Caco-2 (cell line): ENCODE measurements around the gene PHLPP1. TPM values are rescaled to one million over a fixed set of nuclear protein-coding genes. Genes with fewer than 3 reads are reported as not detected.
A peak's percentile ranks its signal among the peaks of the same experiment; 100 is the strongest.

ENCODE experiments used
- BruUV-seq: library from RNA; stranded (reverse); fragments of 400-500 nt; replicated peaks from 2 replicates; lab custom pipeline; 2021; lab: Mats Ljungman, UMichigan
- CTCF ChIA-PET: fragments of 300-600 bp; sonication (Branson Sonifier 250); formaldehyde crosslinking; loops from one replicate; lab custom pipeline; 2022; ENCODE audit warnings: antibody characterized with exemption; lab: Charles Lee
- POLR2A ChIA-PET: fragments of 300-600 bp; sonication (Branson Sonifier 250); formaldehyde crosslinking; loops from one replicate; lab custom pipeline; 2022; ENCODE audit warnings: antibody characterized with exemption; lab: Charles Lee
- DNase-seq, 2 experiments: peaks; one replicate each; pipeline versions ENCODE4 v3.0.0 to v3.0.0-alpha.2; 2020 to 2022
- H3K27me3 ChIP-seq: replicated peaks from 2 replicates; pipeline ENCODE4 v1.6.0; 2011; ENCODE audit warnings: low read length; ENCODE audit not compliant: control insufficient read depth, insufficient read depth
- H3K36me3 ChIP-seq: 2 replicates; pipeline ENCODE4 v1.5.1; 2011; ENCODE audit warnings: low read length; ENCODE audit not compliant: control insufficient read depth, insufficient read depth
- H3K4me1 ChIP-seq: fragments of 250-450 bp; sonication (Bioruptor Pico); 2 replicates; pipeline ENCODE4 v1.5.1; 2020; ENCODE audit warnings: mild to moderate bottlenecking
- H3K4me3 ChIP-seq: 2 replicates; pipeline ENCODE4 v1.5.1; 2011; ENCODE audit warnings: low read depth, mild to moderate bottlenecking, control low read depth, low read length
- H3K9me3 ChIP-seq: fragments of 250-450 bp; sonication (Bioruptor Pico); 2 replicates; pipeline ENCODE4 v1.5.1; 2020; ENCODE audit warnings: mild to moderate bottlenecking, moderate library complexity
- H3K27ac Mint-ChIP-seq: one replicate; pipeline ENCODE4 v1.8.0; 2022; ENCODE audit warnings: mixed read lengths; ENCODE audit not compliant: unreplicated experiment
- H3K27me3 Mint-ChIP-seq: one replicate; pipeline ENCODE4 v1.8.0; 2022; ENCODE audit warnings: mixed read lengths; ENCODE audit not compliant: insufficient read depth, unreplicated experiment
- H3K36me3 Mint-ChIP-seq: one replicate; pipeline ENCODE4 v1.8.0; 2022; ENCODE audit warnings: mild to moderate bottlenecking, mixed read lengths; ENCODE audit not compliant: insufficient read depth, unreplicated experiment
- H3K4me1 Mint-ChIP-seq: one replicate; pipeline ENCODE4 v1.8.0; 2022; ENCODE audit warnings: low read depth, mixed read lengths; ENCODE audit not compliant: unreplicated experiment
- H3K4me3 Mint-ChIP-seq: one replicate; pipeline ENCODE4 v1.8.0; 2022; ENCODE audit warnings: mild to moderate bottlenecking, moderate library complexity, mixed read lengths; ENCODE audit not compliant: unreplicated experiment
- H3K9me3 Mint-ChIP-seq: one replicate; pipeline ENCODE4 v1.8.0; 2022; ENCODE audit warnings: mixed read lengths; ENCODE audit not compliant: unreplicated experiment
- intact Hi-C: fragments of 100-400 bp; cut with micrococcal nuclease; formaldehyde crosslinking; loops from one replicate; pipeline ENCODE4 v1.10.0; 2022; ENCODE audit not compliant: unreplicated experiment
- total RNA-seq: library from RNA; stranded (reverse); gene quantifications from 2 replicates; pipeline ENCODE4 v1.2.3, GENCODE V29; 2022
- TF ChIP-seq, protein P1 (sequence below), 2 experiments: fragments of 200-600 bp in 1 of 2; IDR thresholded peaks; 1 replicate in 1 of 2; 2 replicates in 1 of 2; pipeline versions ENCODE4 v1.5.1 to v1.8.0; 2011 to 2022; ENCODE audit warnings: antibody characterized with exemption in 1 of 2, control low read depth in 1 of 2, inconsistent platforms in 1 of 2, low read depth in 1 of 2, low read length in 1 of 2, mild to moderate bottlenecking in 1 of 2, moderate library complexity in 1 of 2; ENCODE audit not compliant: insufficient read depth in 1 of 2, severe bottlenecking in 1 of 2, unreplicated experiment in 1 of 2

PHLPP1 gene
- total RNA-seq, 1 experiment from 2014 or later: 20.1 TPM

DNA sequence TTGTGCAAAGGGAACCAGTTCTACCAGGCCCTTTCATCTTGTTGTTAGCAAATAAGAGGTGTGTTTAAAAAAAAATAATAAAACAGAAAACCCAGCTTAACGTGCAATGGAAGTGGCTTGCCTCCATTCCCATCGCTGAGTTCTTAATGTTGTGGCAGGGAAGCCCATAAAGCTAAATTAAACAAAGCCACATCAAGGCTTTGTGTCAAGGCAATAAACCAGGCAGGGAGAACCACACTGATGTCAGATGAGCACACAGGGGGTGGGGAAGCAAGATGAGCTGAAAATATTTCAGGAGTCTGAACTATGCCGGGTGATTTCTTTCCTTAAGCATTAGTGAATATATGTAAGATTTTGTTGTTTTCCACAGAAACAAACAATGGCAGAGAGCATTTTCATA, 73.5 kb downstream of the PHLPP1 start:
- peaks cover 10% of the 10 kb centered on the region; the same call in 1 of the 2 replicates for H3K4me1 ChIP-seq
- DNase-seq: peak; percentile 30 to 37

GRCh38 chr18:62790871-62791772, 75.8 kb downstream of the PHLPP1 start:
- no peaks in the 10 kb centered on the region for H3K27me3 Mint-ChIP-seq
- TF ChIP-seq, protein P1, sequence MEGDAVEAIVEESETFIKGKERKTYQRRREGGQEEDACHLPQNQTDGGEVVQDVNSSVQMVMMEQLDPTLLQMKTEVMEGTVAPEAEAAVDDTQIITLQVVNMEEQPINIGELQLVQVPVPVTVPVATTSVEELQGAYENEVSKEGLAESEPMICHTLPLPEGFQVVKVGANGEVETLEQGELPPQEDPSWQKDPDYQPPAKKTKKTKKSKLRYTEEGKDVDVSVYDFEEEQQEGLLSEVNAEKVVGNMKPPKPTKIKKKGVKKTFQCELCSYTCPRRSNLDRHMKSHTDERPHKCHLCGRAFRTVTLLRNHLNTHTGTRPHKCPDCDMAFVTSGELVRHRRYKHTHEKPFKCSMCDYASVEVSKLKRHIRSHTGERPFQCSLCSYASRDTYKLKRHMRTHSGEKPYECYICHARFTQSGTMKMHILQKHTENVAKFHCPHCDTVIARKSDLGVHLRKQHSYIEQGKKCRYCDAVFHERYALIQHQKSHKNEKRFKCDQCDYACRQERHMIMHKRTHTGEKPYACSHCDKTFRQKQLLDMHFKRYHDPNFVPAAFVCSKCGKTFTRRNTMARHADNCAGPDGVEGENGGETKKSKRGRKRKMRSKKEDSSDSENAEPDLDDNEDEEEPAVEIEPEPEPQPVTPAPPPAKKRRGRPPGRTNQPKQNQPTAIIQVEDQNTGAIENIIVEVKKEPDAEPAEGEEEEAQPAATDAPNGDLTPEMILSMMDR (IDR thresholded peaks at IDR 0.05; ENCODE audit: insufficient read depth in 1 of 2, low read depth in 1 of 2, low read length in 1 of 2, severe bottlenecking in 1 of 2, unreplicated experiment in 1 of 2): no peak
- DNase-seq: no peak
- H3K4me1 ChIP-seq: peaks cover 15% of the 10 kb centered on the region
- peaks cover 6% of the 10 kb centered on the region for H3K36me3 Mint-ChIP-seq
- H3K9me3 ChIP-seq: no peaks in the 10 kb centered on the region
- CTCF ChIA-PET: no interaction called here
- no TSS peak for BruUV-seq
- intact Hi-C loops: no loop called here
- H3K27ac Mint-ChIP-seq: no peak overlapping the region
- POLR2A ChIA-PET: interaction anchor here (0.6 to 1.1 kb wide), 2 partner anchors 21 to 83 kb away, joined by 5 read pairs; no protein-coding TSS in a partner anchor
- H3K4me1 Mint-ChIP-seq: peaks cover 26% of the 10 kb centered on the region
- H3K27me3 ChIP-seq: no peaks in the 10 kb centered on the region
- H3K36me3 ChIP-seq: no peaks in the 10 kb centered on the region
- H3K4me3 ChIP-seq: no peak overlapping the region
- H3K9me3 Mint-ChIP-seq: no peaks in the 10 kb centered on the region
- no peak overlapping the region for H3K4me3 Mint-ChIP-seq

More for the DNA sequence above, 73.5 kb downstream of the PHLPP1 start:
- no TSS peak for BruUV-seq
- Mint-ChIP-seq H3K4me3 (peak overlapping the region; percentile 27), H3K27me3 (no peaks in the 10 kb centered on the region), H3K27ac (peak overlapping the region; percentile 55), H3K36me3 (peaks cover 6% of the 10 kb centered on the region), H3K9me3 (no peaks in the 10 kb centered on the region), H3K4me1 (peaks cover 37% of the 10 kb centered on the region)
- TF ChIP-seq, protein P1 (IDR thresholded peaks at IDR 0.05; ENCODE audit: insufficient read depth in 1 of 2, low read depth in 1 of 2, low read length in 1 of 2, severe bottlenecking in 1 of 2, unreplicated experiment in 1 of 2): no peak
- Histone ChIP-seq H3K27me3 (no peaks in the 10 kb centered on the region), H3K9me3 (no peaks in the 10 kb centered on the region), H3K4me3 (no peak overlapping the region), H3K36me3 (no peaks in the 10 kb centered on the region)
- intact Hi-C loops: loop anchor here (5.0 kb wide), 2 partner anchors 47 to 72 kb away; partner anchors contain the start of gene PHLPP1
- POLR2A ChIA-PET: interaction anchor here (0.6 kb wide), 1 partner anchor 14 kb away, joined by 5 read pairs; no protein-coding TSS in a partner anchor
- CTCF ChIA-PET: interaction anchor here (0.6 kb wide), 1 partner anchor 74 kb away, joined by 3 read pairs; the partner anchor contains the start of gene PHLPP1

- H3K9me3 ChIP-seq: no peaks in the 10 kb centered on the region
- no peaks in the 10 kb centered on the region for H3K36me3 ChIP-seq
- Mint-ChIP-seq H3K9me3 (no peaks in the 10 kb centered on the region), H3K4me1 (peaks cover 26% of the 10 kb centered on the region), H3K27me3 (no peaks in the 10 kb centered on the region), H3K36me3 (peaks cover 6% of the 10 kb centered on the region), H3K27ac (no peak overlapping the region), H3K4me3 (no peak overlapping the region)
- no peaks in the 10 kb centered on the region for H3K27me3 ChIP-seq
- H3K4me1 ChIP-seq: peaks cover 16% of the 10 kb centered on the region
- POLR2A ChIA-PET: no interaction called here
- H3K4me3 ChIP-seq: no peak overlapping the region
- BruUV-seq: no TSS peak
- CTCF ChIA-PET: no interaction called here
- no peak for DNase-seq
- intact Hi-C loops: no loop called here
- TF ChIP-seq, protein P1 (IDR thresholded peaks at IDR 0.05; ENCODE audit: insufficient read depth in 1 of 2, low read depth in 1 of 2, low read length in 1 of 2, severe bottlenecking in 1 of 2, unreplicated experiment in 1 of 2): no peak
Observed at GRCh38 chr18:62792016-62792415, 76.7 kb downstream of the PHLPP1 start.
